ENCODE measurements around the gene RAVER1. TPM values are rescaled to one million over a fixed set of nuclear protein-coding genes. Genes with fewer than 3 reads are reported as not detected.

Gene RAVER1
- total RNA-seq, 1 experiment from 2014 or later: 55.6 TPM

DNA sequence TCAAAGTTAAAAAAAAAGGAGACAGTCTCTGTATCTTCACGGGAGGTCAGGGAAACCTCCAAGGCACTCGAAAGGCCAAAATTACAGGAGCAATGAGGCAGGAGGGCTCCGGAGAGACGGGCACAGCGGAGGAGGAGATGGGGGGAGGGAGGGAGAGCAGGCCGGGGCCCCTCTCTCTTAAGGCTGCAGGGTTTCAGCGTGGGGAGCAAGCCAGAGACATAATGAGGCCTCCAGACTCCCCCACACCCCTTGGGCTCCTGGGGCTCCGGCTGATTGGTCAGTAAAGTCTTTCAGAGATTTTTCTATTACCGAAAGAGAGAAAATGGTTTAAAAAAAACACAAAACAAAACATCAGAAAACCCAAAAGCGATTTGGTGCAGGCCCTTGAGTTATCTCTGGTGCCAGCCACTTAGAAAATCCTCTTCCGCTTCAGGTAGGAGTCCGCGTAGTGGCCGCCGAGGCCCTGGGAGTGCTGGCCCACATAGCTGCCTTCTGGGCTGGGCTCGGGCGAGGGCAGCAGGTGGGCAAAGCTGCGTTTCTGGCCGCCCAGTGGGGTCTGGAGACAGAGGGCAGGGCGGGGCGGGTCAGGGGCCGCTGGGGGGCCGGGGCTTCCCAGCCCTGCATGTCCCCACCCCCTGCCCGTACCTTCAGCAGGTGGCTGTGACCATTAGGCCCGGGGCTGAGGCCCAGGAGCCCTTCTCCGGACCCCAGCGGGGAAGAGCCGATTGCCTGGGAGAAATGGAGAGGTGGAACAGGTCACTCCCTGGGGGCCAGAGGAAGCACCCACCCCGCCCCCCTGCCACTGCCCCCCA lies 16.1 kb downstream of the RAVER1 start:
- TSS peak; percentile 70 for BruUV-seq (replicated peaks)
- H3K4me1 ChIP-seq (ENCODE audit: control insufficient read depth, insufficient read depth, low read length): peaks cover 6% of the 10 kb centered on the region
- no peaks in the 10 kb centered on the region; the same call in none of the 2 replicates for H3K36me3 ChIP-seq (ENCODE audit: control insufficient read depth, insufficient read depth, low read length)
- no peaks in the 10 kb centered on the region for H3K27me3 ChIP-seq (ENCODE audit: control insufficient read depth, insufficient read depth, low read length)
- H3K9me3 ChIP-seq (ENCODE audit: control insufficient read depth, insufficient read depth, low read depth, low read length): no peaks in the 10 kb centered on the region
- DNase-seq (ENCODE audit: low read depth, low spot score): no peak
- TF ChIP-seq SIN3A (IDR thresholded peaks at IDR 0.05; ENCODE audit: borderline replicate concordance, insufficient read depth, low read depth, low read length): no peak
- ATAC-seq: no peak
- POLR2A ChIA-PET: no interaction called here
- H3K4me3 ChIP-seq (ENCODE audit: low read depth in 2 of 2, low read length in 2 of 2): no peak overlapping the region
- in situ Hi-C loops (cut with HindIII; ENCODE audit: low pct_unique_long_range_greater_than_20kb, low sequenced_read_pairs): no loop called here
- intact Hi-C loops (cut with micrococcal nuclease; ENCODE audit: unreplicated experiment): no loop called here
- no peak overlapping the region; the same call in 1 of the 2 replicates for H3K27ac ChIP-seq (ENCODE audit: low read length)
- CTCF ChIA-PET: interaction anchor here (0.6 to 0.7 kb wide), 2 partner anchors 34 to 381 kb away, joined by 3 to 7 read pairs; partner anchors contain the start of gene OLFM2

DNA sequence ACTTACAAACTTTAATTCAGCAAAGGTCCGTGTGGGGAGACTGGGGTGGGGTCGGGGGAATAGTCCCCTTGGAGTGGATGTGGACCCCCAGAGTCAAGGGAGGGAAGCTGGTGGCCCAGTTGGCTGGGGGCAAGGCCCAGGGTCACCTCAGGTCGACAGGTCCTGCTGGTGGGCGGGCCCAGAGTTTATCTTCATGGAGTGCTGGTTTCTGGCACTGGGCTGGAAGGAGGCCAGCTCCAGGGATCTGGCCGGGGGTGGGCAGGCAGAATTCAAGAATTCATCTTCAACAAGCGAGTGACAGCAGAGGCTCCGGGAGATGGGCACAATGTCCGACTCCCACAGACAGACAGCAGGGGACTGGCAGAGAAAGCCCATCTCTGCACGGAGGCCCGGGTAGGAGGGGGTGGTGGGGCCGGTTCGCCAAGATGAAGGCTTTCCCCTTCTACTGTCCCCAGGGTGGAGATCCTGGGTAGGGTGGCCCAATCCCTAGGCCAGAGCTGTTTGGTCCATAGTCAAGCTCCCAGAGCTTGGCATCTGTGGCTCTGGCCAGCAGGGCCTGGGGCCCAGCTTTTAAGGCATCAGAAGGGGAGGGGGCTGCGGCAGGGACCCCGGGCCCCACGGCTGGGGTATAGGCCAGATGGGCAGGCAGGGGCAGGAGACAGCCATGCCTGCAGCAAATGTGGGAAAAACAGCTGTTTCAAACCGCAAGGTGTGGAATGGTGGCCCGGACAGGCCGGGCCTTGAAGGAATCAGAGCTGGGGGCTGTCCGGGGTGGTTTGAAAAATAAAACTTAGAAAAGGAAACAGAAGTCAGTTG lies 16.9 kb downstream of the RAVER1 start:
- no peaks in the 10 kb centered on the region; the same call in 1 of the 2 replicates for H3K36me3 ChIP-seq (ENCODE audit: control insufficient read depth, insufficient read depth, low read length)
- ChIA-PET POLR2A (no interaction called here), CTCF (no interaction called here)
- peak overlapping the region; percentile 61 to 78; a peak in 3 of 4 replicates for H3K4me3 ChIP-seq (ENCODE audit: low read depth in 2 of 2, low read length in 2 of 2)
- peaks cover 6% of the 10 kb centered on the region for H3K4me1 ChIP-seq (ENCODE audit: control insufficient read depth, insufficient read depth, low read length)
- no TSS peak for BruUV-seq (replicated peaks)
- ATAC-seq: peak; percentile 54; the same call in 1 of the 2 replicates
- H3K27me3 ChIP-seq (ENCODE audit: control insufficient read depth, insufficient read depth, low read length): no peaks in the 10 kb centered on the region
- in situ Hi-C loops (cut with HindIII; ENCODE audit: low pct_unique_long_range_greater_than_20kb, low sequenced_read_pairs): no loop called here
- DNase-seq (ENCODE audit: low read depth, low spot score): no peak
- intact Hi-C loops (cut with micrococcal nuclease; ENCODE audit: unreplicated experiment): no loop called here
- H3K9me3 ChIP-seq (ENCODE audit: control insufficient read depth, insufficient read depth, low read depth, low read length): no peaks in the 10 kb centered on the region
- no peak for TF ChIP-seq TCF7L2 (IDR thresholded peaks at IDR 0.05; ENCODE audit: low read depth, low read length)
- H3K27ac ChIP-seq (ENCODE audit: low read length): peak overlapping the region; percentile 86; the same call in 1 of the 2 replicates

DNA sequence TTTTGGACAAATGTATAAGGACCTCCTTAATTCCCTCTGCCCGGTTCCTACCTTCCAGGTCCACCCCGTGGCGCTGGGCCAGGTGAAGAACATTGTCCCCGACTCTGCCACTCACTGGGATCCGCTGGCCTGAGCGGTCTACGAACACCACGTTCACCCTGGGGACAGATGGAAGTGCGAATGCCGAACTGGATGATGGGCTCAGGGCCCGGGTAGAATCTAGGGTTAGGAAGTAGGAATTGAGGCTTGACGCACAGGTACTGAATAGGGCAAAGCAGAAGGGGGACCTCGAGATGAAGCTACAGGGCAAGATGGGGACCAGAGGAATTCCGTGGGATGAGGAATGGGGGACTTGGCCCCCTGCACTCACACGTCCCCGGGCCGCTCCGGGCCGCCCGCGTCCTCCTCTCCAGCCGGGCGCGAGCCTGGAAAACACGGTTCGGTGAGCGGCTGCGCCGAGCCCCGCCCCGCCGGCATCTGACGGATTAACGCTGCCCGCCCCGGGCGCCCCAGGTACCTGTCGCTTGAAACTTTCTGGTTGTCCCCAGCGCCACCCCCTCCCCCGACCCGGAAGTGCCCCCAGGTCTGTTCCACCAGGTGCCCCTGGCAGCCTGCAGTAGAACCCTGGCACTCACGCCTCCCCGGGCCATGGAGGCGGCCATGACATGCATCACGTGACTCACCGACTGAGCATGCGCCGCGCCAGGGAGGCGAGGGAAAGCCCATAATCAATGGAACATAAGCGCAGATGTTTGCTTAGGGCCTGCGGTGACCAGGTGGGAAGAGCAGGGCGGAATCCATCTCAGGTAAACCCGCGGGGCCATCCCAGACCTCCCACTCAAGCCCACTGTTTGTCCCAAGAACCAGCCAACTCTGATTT lies 17.8 kb downstream of the RAVER1 start, which contains the start of gene FDX2:
FDX2 (minus strand) TSS at position 681 of the 880 bp plus-strand sequence; CDS start at position 662, 19 bp downstream.
- peak within 1 kb of the TSS; percentile 86 for H3K27ac ChIP-seq (ENCODE audit: low read length)
- peaks cover 6% of the 10 kb centered on the region for H3K4me1 ChIP-seq (ENCODE audit: control insufficient read depth, insufficient read depth, low read length)
- no peaks in the 10 kb centered on the region for H3K9me3 ChIP-seq (ENCODE audit: control insufficient read depth, insufficient read depth, low read depth, low read length)
- ATAC-seq: peak; percentile 87
- TF ChIP-seq, protein P1, sequence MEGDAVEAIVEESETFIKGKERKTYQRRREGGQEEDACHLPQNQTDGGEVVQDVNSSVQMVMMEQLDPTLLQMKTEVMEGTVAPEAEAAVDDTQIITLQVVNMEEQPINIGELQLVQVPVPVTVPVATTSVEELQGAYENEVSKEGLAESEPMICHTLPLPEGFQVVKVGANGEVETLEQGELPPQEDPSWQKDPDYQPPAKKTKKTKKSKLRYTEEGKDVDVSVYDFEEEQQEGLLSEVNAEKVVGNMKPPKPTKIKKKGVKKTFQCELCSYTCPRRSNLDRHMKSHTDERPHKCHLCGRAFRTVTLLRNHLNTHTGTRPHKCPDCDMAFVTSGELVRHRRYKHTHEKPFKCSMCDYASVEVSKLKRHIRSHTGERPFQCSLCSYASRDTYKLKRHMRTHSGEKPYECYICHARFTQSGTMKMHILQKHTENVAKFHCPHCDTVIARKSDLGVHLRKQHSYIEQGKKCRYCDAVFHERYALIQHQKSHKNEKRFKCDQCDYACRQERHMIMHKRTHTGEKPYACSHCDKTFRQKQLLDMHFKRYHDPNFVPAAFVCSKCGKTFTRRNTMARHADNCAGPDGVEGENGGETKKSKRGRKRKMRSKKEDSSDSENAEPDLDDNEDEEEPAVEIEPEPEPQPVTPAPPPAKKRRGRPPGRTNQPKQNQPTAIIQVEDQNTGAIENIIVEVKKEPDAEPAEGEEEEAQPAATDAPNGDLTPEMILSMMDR (IDR thresholded peaks at IDR 0.05): no peak
- TF ChIP-seq TCF7L2 (IDR thresholded peaks at IDR 0.05; ENCODE audit: low read depth, low read length) (no peak), SIN3A (IDR thresholded peaks at IDR 0.05; ENCODE audit: borderline replicate concordance, insufficient read depth, low read depth, low read length) (0 out of 2 replicates have a peak, but pooled peaks have one; percentile 72), POLR2AphosphoS5 (IDR thresholded peaks at IDR 0.05; ENCODE audit: low read depth, low read length) (peak; percentile 86)
- TF ChIP-seq, protein P2, sequence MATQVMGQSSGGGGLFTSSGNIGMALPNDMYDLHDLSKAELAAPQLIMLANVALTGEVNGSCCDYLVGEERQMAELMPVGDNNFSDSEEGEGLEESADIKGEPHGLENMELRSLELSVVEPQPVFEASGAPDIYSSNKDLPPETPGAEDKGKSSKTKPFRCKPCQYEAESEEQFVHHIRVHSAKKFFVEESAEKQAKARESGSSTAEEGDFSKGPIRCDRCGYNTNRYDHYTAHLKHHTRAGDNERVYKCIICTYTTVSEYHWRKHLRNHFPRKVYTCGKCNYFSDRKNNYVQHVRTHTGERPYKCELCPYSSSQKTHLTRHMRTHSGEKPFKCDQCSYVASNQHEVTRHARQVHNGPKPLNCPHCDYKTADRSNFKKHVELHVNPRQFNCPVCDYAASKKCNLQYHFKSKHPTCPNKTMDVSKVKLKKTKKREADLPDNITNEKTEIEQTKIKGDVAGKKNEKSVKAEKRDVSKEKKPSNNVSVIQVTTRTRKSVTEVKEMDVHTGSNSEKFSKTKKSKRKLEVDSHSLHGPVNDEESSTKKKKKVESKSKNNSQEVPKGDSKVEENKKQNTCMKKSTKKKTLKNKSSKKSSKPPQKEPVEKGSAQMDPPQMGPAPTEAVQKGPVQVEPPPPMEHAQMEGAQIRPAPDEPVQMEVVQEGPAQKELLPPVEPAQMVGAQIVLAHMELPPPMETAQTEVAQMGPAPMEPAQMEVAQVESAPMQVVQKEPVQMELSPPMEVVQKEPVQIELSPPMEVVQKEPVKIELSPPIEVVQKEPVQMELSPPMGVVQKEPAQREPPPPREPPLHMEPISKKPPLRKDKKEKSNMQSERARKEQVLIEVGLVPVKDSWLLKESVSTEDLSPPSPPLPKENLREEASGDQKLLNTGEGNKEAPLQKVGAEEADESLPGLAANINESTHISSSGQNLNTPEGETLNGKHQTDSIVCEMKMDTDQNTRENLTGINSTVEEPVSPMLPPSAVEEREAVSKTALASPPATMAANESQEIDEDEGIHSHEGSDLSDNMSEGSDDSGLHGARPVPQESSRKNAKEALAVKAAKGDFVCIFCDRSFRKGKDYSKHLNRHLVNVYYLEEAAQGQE (IDR thresholded peaks at IDR 0.05; ENCODE audit: insufficient read depth in 1 of 2, low read depth in 2 of 2, low read length in 1 of 2): no peak
- in situ Hi-C loops (cut with HindIII; ENCODE audit: low pct_unique_long_range_greater_than_20kb, low sequenced_read_pairs) (no loop called here), intact Hi-C loops (cut with micrococcal nuclease; ENCODE audit: unreplicated experiment) (no loop called here)
- no peak for DNase-seq (ENCODE audit: low read depth, low spot score)
- ChIA-PET CTCF (no interaction called here), POLR2A (no interaction called here)
- peak within 1 kb of the TSS; percentile 61 to 78 for H3K4me3 ChIP-seq (ENCODE audit: low read depth in 2 of 2, low read length in 2 of 2)
- no TSS peak for BruUV-seq (replicated peaks)
- H3K27me3 ChIP-seq (ENCODE audit: control insufficient read depth, insufficient read depth, low read length): no peaks in the 10 kb centered on the region
- H3K36me3 ChIP-seq (ENCODE audit: control insufficient read depth, insufficient read depth, low read length): no peaks in the 10 kb centered on the region; the same call in 1 of the 2 replicates

All from Panc1 (cell line).